ENCODE data around the gene PPIL6.

The PPIL6 gene

DNA sequence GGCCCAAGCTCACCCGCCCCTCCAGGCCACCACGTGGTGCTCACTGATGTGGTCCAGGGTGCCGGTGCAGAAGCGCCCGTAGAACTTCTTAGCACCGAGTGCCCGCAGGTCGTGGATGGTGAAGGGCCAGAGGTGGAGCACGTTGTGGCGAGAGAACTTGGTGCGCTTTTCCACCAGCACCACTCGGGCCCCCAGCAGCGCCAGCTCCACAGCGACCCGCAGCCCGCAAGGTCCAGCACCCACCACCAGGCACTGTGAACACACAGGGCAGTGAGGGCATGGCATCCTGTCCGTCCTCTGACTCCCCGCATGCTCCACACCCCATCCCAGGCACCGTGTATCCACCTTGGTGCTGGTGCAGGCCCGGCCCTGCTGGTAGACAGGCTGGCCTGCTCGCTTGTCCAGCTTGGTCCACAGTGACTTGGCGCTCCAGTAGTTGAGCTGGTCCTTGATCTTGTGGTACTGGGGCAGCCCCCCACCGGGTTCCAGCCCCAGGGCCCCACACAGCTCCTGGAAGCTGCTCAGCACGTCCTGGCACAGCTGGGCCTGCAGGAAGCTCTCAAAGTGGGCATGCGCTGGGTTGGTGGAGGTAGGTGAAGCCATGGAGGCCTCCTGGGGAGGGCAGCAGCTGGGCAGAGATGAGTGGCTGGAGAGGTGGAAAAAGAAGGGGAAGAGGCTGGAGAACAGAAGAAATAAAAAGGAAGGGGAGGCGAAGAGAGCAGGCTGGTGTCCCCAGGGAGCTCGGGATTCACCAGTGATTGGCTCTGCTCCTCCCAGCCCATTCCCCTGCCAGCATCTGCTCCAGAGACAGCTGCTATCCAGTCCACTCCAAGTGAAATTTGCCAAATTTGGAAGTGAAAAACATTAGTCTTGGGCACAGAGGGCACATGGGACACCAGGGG is 13.4 kb upstream of the PPIL6 start:
- no peak overlapping the region for H3K27ac ChIP-seq (ENCODE audit: low read length)
- no peaks in the 10 kb centered on the region for H3K9me3 ChIP-seq (ENCODE audit: control insufficient read depth, low read depth, low read length)
- H3K4me1 ChIP-seq (ENCODE audit: control insufficient read depth, low read depth, low read length) = peaks cover 25% of the 10 kb centered on the region
- peaks cover 8% of the 10 kb centered on the region for H3K36me3 ChIP-seq (ENCODE audit: control insufficient read depth, low read depth, low read length)
- H3K4me3 ChIP-seq (ENCODE audit: low read length) = peak overlapping the region; percentile 79
- H3K27me3 ChIP-seq (ENCODE audit: control insufficient read depth, insufficient read depth, low read length) = no peaks in the 10 kb centered on the region
- H3K9ac ChIP-seq (ENCODE audit: low read length) = no peak overlapping the region

DNA sequence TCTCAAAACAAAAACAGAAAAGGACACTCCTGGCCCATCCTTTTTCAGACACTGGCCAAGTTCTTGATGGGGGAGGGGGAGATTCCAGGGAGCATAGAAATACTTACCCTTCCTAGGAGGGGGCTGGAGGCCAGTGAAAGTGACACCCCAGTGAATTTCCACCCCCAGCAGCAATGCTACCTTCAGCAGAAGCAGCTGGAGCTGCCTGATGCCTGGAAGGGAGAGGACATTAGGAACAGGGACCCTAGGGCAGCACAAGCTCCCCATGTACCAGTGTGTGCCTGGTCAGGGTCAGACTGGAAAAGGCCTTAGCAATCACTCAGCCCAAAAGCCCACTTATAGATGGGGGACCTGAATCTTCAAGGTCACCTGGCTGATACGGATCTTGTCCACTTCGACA is 12.7 kb upstream of the PPIL6 start:
- no peak overlapping the region for H3K4me3 ChIP-seq (ENCODE audit: low read length)
- H3K4me1 ChIP-seq (ENCODE audit: control insufficient read depth, low read depth, low read length) = peaks cover 24% of the 10 kb centered on the region
- H3K36me3 ChIP-seq (ENCODE audit: control insufficient read depth, low read depth, low read length) = peaks cover 8% of the 10 kb centered on the region
- no peak overlapping the region for H3K27ac ChIP-seq (ENCODE audit: low read length)
- H3K9me3 ChIP-seq (ENCODE audit: control insufficient read depth, low read depth, low read length) = no peaks in the 10 kb centered on the region
- H3K9ac ChIP-seq (ENCODE audit: low read length) = no peak overlapping the region
- H3K27me3 ChIP-seq (ENCODE audit: control insufficient read depth, insufficient read depth, low read length) = no peaks in the 10 kb centered on the region

DNA sequence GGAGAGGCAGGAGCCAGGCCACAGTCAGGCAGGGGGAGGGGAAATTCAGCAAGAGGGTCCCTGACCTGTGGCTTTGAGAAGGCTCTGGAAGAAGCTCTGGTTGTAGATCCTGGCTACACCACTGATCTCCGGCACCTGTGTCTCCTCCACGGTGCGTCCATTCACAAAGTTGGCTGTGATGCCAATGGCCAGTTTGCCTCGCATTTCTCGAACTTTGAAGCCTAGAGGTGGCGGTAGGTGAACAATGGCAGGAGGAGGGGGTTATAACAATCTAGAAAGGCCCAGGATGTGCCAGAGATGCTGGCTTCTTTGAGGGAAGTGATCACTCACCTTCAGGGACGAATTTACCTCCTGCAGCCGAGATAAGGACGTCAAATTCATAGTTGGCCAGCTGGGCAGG is 11.8 kb upstream of the PPIL6 start:
- Histone ChIP-seq H3K9ac (ENCODE audit: low read length) (no peak overlapping the region), H3K27ac (ENCODE audit: low read length) (no peak overlapping the region), H3K9me3 (ENCODE audit: control insufficient read depth, low read depth, low read length) (no peaks in the 10 kb centered on the region), H3K27me3 (ENCODE audit: control insufficient read depth, insufficient read depth, low read length) (no peaks in the 10 kb centered on the region), H3K4me1 (ENCODE audit: control insufficient read depth, low read depth, low read length) (peaks cover 15% of the 10 kb centered on the region), H3K36me3 (ENCODE audit: control insufficient read depth, low read depth, low read length) (peaks cover 8% of the 10 kb centered on the region), H3K4me3 (ENCODE audit: low read length) (no peak overlapping the region)

DNA sequence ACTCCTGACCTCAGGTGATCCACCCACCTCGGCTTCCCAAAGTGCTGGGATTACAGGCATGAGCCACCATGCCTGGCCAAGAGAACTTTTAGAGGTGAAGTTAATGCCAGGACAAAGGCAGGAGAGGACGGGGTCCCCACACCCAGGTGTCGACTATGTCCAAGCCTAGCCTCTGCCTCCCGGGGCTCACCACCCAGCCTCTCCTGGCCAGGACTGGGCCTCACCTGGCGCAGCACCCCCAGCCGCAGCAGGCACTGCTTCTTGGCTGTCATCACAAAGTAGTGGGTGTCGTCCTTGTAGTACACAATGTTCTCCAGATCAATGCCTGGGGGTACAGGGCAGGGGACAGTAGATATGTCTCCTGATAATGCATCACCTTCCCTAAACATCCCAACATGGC is 10.9 kb upstream of the PPIL6 start:
- H3K9me3 ChIP-seq (ENCODE audit: control insufficient read depth, low read depth, low read length) = no peaks in the 10 kb centered on the region
- H3K4me3 ChIP-seq (ENCODE audit: low read length) = no peak overlapping the region
- no peak overlapping the region for H3K9ac ChIP-seq (ENCODE audit: low read length)
- H3K4me1 ChIP-seq (ENCODE audit: control insufficient read depth, low read depth, low read length) = peaks cover 7% of the 10 kb centered on the region
- peaks cover 10% of the 10 kb centered on the region for H3K36me3 ChIP-seq (ENCODE audit: control insufficient read depth, low read depth, low read length)
- H3K27me3 ChIP-seq (ENCODE audit: control insufficient read depth, insufficient read depth, low read length) = no peaks in the 10 kb centered on the region
- H3K27ac ChIP-seq (ENCODE audit: low read length) = no peak overlapping the region

DNA sequence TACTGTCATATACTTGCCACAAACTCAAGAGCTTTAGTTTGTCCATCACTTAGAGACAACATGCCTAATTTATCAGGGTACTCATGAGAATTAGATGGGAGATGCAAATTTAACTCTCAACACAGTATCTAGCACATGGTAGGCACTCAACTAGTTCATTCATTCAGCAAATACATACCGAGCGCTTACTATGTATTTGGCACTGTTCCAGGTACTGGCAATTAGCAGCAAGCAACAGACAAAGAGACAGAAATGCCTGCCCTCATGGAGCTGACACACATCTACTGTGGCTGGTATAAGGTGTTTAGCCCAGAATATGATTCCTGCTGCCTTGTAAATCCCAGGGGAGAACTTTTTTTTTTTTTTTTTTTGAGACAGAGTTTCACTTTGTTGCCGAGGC is 10.4 kb upstream of the PPIL6 start:
- Histone ChIP-seq H3K27ac (ENCODE audit: low read length) (no peak overlapping the region), H3K4me3 (ENCODE audit: low read length) (no peak overlapping the region), H3K36me3 (ENCODE audit: control insufficient read depth, low read depth, low read length) (peaks cover 13% of the 10 kb centered on the region), H3K9ac (ENCODE audit: low read length) (no peak overlapping the region), H3K9me3 (ENCODE audit: control insufficient read depth, low read depth, low read length) (no peaks in the 10 kb centered on the region), H3K4me1 (ENCODE audit: control insufficient read depth, low read depth, low read length) (peaks cover 7% of the 10 kb centered on the region), H3K27me3 (ENCODE audit: control insufficient read depth, insufficient read depth, low read length) (no peaks in the 10 kb centered on the region)

DNA sequence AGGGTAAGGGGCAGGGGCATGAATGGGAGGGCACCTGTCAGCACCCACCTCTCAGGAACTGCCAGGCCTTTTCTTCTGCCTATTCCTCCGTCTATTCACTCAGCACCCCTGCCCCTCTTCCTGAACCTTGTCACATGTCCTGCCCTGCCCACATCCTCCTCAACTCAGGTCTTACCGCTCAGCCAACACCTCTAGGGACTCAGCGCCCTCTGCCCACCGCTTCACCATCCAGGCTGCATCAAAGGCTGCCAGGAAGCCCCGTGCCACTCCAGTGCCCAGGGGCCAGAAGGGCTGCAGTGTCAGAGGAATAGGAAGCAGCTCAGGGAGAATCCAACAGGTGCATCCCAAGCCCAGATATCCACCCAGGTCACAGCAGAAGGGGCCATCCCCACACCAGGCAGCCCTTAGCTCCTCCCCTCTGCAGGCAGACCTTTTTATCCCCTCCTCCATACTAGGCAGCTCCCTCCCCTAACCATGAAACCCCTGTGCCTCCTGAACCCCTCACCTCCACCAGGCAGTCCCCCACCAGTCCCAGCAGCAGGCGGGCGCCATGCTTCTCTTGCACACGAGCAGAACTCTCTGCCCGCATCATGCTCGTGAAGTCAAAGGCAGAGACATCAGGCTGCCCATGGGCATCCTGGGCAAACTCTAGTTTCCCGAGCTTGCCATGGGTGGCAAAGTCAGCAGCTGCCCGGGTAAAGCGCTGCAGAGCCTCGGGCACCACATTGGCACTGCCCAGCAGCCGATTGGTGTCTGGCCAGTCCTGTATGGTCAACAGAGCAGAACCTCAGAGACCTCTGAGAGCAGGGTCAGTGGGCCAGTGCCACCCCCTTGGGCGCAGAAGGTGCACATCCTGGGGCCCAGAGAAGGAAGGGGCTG is 9.6 kb upstream of the PPIL6 start:
- Histone ChIP-seq H3K4me1 (ENCODE audit: control insufficient read depth, low read depth, low read length) (peaks cover 7% of the 10 kb centered on the region), H3K27ac (ENCODE audit: low read length) (no peak overlapping the region), H3K36me3 (ENCODE audit: control insufficient read depth, low read depth, low read length) (peaks cover 20% of the 10 kb centered on the region), H3K27me3 (ENCODE audit: control insufficient read depth, insufficient read depth, low read length) (no peaks in the 10 kb centered on the region), H3K9me3 (ENCODE audit: control insufficient read depth, low read depth, low read length) (no peaks in the 10 kb centered on the region), H3K9ac (ENCODE audit: low read length) (no peak overlapping the region), H3K4me3 (ENCODE audit: low read length) (no peak overlapping the region)

DNA sequence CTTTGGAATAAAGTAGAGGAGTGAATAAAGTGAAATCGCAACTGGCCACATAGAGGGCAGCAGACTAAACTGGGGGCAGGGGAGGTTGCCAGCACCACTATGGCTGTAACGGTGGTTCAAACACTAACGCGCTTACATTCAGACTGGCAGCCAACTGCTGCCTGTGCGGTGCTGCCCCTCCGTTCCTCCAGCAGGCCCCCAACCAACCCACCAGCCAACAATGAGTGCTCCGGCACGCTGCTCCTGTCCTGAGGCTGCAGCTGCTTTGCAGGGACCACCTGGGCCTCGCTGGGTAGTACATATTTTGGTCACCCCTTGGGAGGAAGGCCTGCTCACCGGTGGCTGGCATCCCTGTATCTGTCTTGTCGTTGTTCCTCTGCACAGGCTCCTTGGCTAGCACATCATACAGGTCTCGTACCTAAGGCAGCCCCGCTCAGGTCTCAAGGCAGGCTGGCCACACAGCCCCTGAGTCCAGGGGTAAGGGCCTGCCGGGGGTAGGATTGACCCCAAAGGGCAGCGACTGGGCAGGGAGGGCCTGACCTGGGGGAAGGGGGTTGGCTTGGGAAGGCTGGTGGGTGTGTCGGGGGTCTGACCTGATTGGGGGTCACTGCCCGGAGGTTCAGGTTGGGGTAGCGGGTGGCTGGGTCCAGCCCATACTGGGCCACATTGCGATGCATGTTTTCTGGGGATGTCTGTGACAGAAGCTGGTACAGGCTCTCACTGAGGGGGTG is 8.8 kb upstream of the PPIL6 start:
- Histone ChIP-seq H3K4me3 (ENCODE audit: low read length) (no peak overlapping the region), H3K36me3 (ENCODE audit: control insufficient read depth, low read depth, low read length) (peaks cover 25% of the 10 kb centered on the region), H3K9ac (ENCODE audit: low read length) (no peak overlapping the region), H3K27me3 (ENCODE audit: control insufficient read depth, insufficient read depth, low read length) (no peaks in the 10 kb centered on the region), H3K4me1 (ENCODE audit: control insufficient read depth, low read depth, low read length) (peaks cover 2% of the 10 kb centered on the region), H3K27ac (ENCODE audit: low read length) (no peak overlapping the region), H3K9me3 (ENCODE audit: control insufficient read depth, low read depth, low read length) (no peaks in the 10 kb centered on the region)

DNA sequence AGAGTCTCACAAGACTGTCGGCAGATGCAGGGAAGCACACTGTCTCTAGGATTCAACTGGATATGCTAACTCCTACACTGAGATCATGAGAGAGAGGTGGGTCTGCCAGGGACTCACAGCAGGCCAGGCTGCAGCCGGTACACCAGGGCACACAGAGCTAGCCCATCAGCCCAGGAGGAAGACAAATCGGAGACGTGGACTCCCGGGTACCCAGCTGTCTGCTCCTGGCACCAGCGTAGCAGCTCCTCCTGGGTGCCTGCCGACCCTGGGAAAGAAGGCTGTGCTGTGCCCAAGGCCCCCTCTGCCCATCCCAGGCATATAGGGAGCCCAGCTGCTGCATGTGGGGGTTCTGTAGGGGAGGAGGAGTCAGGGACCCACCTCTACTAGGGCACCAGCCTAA is 8.2 kb upstream of the PPIL6 start:
- no peak overlapping the region for H3K9ac ChIP-seq (ENCODE audit: low read length)
- H3K36me3 ChIP-seq (ENCODE audit: control insufficient read depth, low read depth, low read length) = peaks cover 30% of the 10 kb centered on the region
- H3K9me3 ChIP-seq (ENCODE audit: control insufficient read depth, low read depth, low read length) = no peaks in the 10 kb centered on the region
- no peaks in the 10 kb centered on the region for H3K27me3 ChIP-seq (ENCODE audit: control insufficient read depth, insufficient read depth, low read length)
- H3K4me1 ChIP-seq (ENCODE audit: control insufficient read depth, low read depth, low read length) = no peaks in the 10 kb centered on the region
- no peak overlapping the region for H3K27ac ChIP-seq (ENCODE audit: low read length)
- H3K4me3 ChIP-seq (ENCODE audit: low read length) = no peak overlapping the region

DNA sequence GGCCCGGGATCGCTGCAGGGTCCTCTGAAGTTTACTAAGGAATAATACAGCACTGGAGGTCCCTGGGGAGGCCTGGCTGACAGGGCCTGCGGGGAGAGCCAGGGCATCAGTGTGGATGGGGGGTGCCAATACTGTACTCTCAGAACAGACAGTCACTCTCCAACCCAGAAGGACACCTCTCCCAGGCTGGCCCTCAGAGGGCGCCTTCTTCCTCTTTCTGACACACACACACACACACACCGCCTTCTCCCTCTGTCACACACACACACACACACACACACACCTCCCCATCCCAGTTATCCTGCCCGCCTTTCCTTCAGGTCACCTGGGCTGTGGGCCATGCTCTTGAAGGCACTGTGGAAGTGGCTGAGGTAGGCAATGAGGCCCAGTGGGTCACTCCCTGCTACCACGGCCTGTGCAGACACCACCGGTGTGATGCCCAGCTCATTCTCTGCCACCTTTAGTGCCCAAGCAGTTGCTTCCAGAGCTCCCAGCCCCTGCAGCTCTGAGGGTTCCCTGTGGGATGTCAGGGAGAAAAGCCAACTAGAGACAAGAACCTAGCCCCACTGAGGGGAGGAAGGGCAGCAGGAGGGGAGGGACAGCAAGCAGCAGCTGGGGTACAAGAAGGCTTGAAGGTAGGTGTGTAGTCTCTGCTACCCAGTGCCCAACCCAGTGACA is 7.6 kb upstream of the PPIL6 start:
- Histone ChIP-seq H3K36me3 (ENCODE audit: control insufficient read depth, low read depth, low read length) (peaks cover 36% of the 10 kb centered on the region), H3K27me3 (ENCODE audit: control insufficient read depth, insufficient read depth, low read length) (no peaks in the 10 kb centered on the region), H3K9me3 (ENCODE audit: control insufficient read depth, low read depth, low read length) (no peaks in the 10 kb centered on the region), H3K4me3 (ENCODE audit: low read length) (no peak overlapping the region), H3K4me1 (ENCODE audit: control insufficient read depth, low read depth, low read length) (no peaks in the 10 kb centered on the region), H3K9ac (ENCODE audit: low read length) (no peak overlapping the region), H3K27ac (ENCODE audit: low read length) (no peak overlapping the region)

DNA sequence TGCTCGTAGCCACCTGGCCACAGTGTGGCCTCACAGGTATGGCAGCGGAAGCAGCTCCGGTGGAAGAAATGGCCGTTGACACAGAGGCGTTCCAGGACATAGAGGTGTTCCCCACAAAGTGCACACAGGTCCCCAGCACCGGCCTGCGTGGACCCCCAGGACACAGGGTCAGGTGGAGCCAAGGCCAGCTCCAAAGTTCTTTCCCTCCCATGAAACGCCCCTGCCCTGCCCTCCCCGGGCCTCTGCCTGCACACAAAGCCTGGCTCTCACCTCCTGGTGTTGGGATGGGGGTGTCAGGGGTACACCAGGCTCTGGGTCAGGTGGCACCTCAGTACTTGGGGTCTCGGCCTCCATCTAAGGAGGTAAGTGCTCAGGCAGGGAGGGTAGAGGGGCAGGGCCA is 6.7 kb upstream of the PPIL6 start:
- Histone ChIP-seq H3K27me3 (ENCODE audit: control insufficient read depth, insufficient read depth, low read length) (no peaks in the 10 kb centered on the region), H3K9me3 (ENCODE audit: control insufficient read depth, low read depth, low read length) (no peaks in the 10 kb centered on the region), H3K36me3 (ENCODE audit: control insufficient read depth, low read depth, low read length) (peaks cover 42% of the 10 kb centered on the region), H3K4me3 (ENCODE audit: low read length) (no peak overlapping the region), H3K9ac (ENCODE audit: low read length) (no peak overlapping the region), H3K4me1 (ENCODE audit: control insufficient read depth, low read depth, low read length) (no peaks in the 10 kb centered on the region), H3K27ac (ENCODE audit: low read length) (no peak overlapping the region)

DNA sequence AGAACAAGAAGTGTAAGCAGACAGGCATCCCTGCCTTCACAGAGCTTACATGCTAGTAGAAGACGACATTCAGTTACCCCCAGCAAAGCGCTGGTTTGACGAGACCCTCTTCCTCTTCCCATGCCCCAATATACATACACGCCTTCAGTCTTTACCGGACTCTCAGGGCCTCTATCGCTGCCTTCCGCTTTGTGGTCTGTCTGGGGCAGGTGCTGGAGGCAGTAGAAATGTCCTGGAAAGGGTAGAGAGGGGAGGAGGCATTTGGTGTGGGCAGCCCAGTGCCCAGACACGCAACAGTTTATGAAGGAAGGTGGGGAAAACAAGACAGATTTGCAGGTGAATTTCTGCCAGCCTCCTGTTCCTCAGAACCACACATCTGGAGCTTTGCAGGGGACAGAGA is 6.1 kb upstream of the PPIL6 start:
- no peaks in the 10 kb centered on the region for H3K9me3 ChIP-seq (ENCODE audit: control insufficient read depth, low read depth, low read length)
- no peaks in the 10 kb centered on the region for H3K27me3 ChIP-seq (ENCODE audit: control insufficient read depth, insufficient read depth, low read length)
- no peak overlapping the region for H3K4me3 ChIP-seq (ENCODE audit: low read length)
- H3K4me1 ChIP-seq (ENCODE audit: control insufficient read depth, low read depth, low read length) = no peaks in the 10 kb centered on the region
- H3K36me3 ChIP-seq (ENCODE audit: control insufficient read depth, low read depth, low read length) = peaks cover 36% of the 10 kb centered on the region
- no peak overlapping the region for H3K27ac ChIP-seq (ENCODE audit: low read length)
- H3K9ac ChIP-seq (ENCODE audit: low read length) = no peak overlapping the region
